A549 (cell line): Measurements from ENCODE around the gene FADS6. TPM values are rescaled to one million over a fixed set of nuclear protein-coding genes. Genes with fewer than 3 reads are reported as not detected.

Source experiments
- ATAC-seq, 2 experiments: fragments of 200-7000 bp in 1 of 2; fragments of >200 bp in 1 of 2; cut with Nextera tagmentation in 1 of 2; cut with Tn5 transposase in 1 of 2; 3 replicates each; pipeline versions ENCODE4 v1.8.0 to v1.9.1; 2018 to 2020; ENCODE audit warnings: mild to moderate bottlenecking in 1 of 2, moderate library complexity in 1 of 2
- CTCF ChIA-PET: fragments of 300-600 bp; sonication (Branson Sonifier 250); formaldehyde crosslinking; extraction: SDS; loops from one replicate; lab custom pipeline; 2021; ENCODE audit warnings: antibody characterized with exemption, inconsistent platforms; lab: Yijun Ruan, JAX
- POLR2A ChIA-PET: fragments of 350-600 bp; formaldehyde crosslinking; extraction: SDS; loops from one replicate; lab custom pipeline; 2021; ENCODE audit warnings: antibody characterized with exemption, inconsistent platforms; lab: Yijun Ruan, JAX
- DNase-seq, 2 experiments: peaks; one replicate each; pipeline versions ENCODE4 v3.0.0 to v3.0.0-alpha.2; 2011 to 2016; ENCODE audit warnings: low read depth in 1 of 2, low spot score in 1 of 2
- FAIRE-seq: peaks from 2 replicates; lab custom pipeline; 2011; peaks lifted over from hg19 to GRCh38; lab: Jason Lieb, UNC
- H3K27ac ChIP-seq, 2 experiments: fragments of >200 bp; sonication (Bioruptor Twin); formaldehyde crosslinking; 3 replicates each; pipeline ENCODE4 v1.5.1; 2016 to 2017
- H3K4me1 ChIP-seq: fragments of >200 bp; sonication (Bioruptor Twin); formaldehyde crosslinking; 3 replicates; pipeline ENCODE4 v1.6.1; 2016
- H3K4me2 ChIP-seq: fragments of >200 bp; sonication (Bioruptor Twin); formaldehyde crosslinking; 3 replicates; pipeline ENCODE4 v1.6.1; 2016
- H3K4me3 ChIP-seq: fragments of >200 bp; sonication (Bioruptor Twin); formaldehyde crosslinking; 3 replicates; pipeline ENCODE4 v1.5.1; 2016
- H3K9me3 ChIP-seq: fragments of >200 bp; sonication (Bioruptor Twin); formaldehyde crosslinking; 3 replicates; pipeline ENCODE4 v1.6.1; 2016
- BHLHE40 ChIP-seq: IDR thresholded peaks from 2 replicates; pipeline ENCODE4 v1.6.1; 2012; ENCODE audit warnings: low read depth, low read length, inconsistent platforms
- CEBPB ChIP-seq, 2 experiments: fragments of >200 bp in 1 of 2; sonication (Bioruptor Twin) in 1 of 2; formaldehyde crosslinking in 1 of 2; IDR thresholded peaks; 2 replicates each; pipeline ENCODE4 v1.6.1; 2012 to 2016
- CHD4 ChIP-seq: fragments of 200-600 bp; sonication (generic); IDR thresholded peaks from 2 replicates; pipeline ENCODE4 v1.6.1; 2016; ENCODE audit warnings: antibody characterized with exemption, mild to moderate bottlenecking, borderline replicate concordance
- EHF ChIP-seq: fragments of 250-450 bp; sonication (Bioruptor Pico); IDR thresholded peaks from 2 replicates; pipeline ENCODE4 v1.5.0; 2020; ENCODE audit warnings: mild to moderate bottlenecking
- FOSB ChIP-seq: fragments of 250-450 bp; sonication (Bioruptor Pico); IDR thresholded peaks from 2 replicates; pipeline ENCODE4 v1.5.0; 2020; ENCODE audit warnings: mild to moderate bottlenecking, moderate library complexity
- FOXS1 ChIP-seq: fragments of 250-450 bp; sonication (Bioruptor Pico); IDR thresholded peaks from 2 replicates; pipeline ENCODE4 v1.5.0; 2020; ENCODE audit warnings: mild to moderate bottlenecking, moderate library complexity
- HOXA7 ChIP-seq: fragments of 250-450 bp; sonication (Bioruptor Pico); IDR thresholded peaks from 2 replicates; pipeline ENCODE4 v1.5.0; 2020; ENCODE audit warnings: mild to moderate bottlenecking, moderate library complexity
- HOXB5 ChIP-seq: fragments of 250-450 bp; sonication (Bioruptor Pico); IDR thresholded peaks from 2 replicates; pipeline ENCODE4 v1.5.0; 2020; ENCODE audit warnings: mild to moderate bottlenecking, moderate library complexity
- MAFK ChIP-seq: fragments of 450-650 bp; IDR thresholded peaks from 2 replicates; pipeline ENCODE4 v1.6.1; 2014; ENCODE audit not compliant: partially characterized antibody
- MAZ ChIP-seq: fragments of 150-350 bp; IDR thresholded peaks from 2 replicates; pipeline ENCODE4 v1.6.1; 2014; ENCODE audit warnings: antibody characterized with exemption, low read depth, low read length, borderline replicate concordance
- NFE2L2 ChIP-seq: fragments of 150-350 bp; conservative IDR thresholded peaks from 2 replicates; pipeline ENCODE4 v1.6.1; 2014; ENCODE audit warnings: low read length
- NR3C1 ChIP-seq: fragments of >200 bp; sonication (Bioruptor Twin); formaldehyde crosslinking; IDR thresholded peaks from 3 replicates; pipeline ENCODE4 v1.6.1; 2017
- PHF8 ChIP-seq: fragments of 200-600 bp; sonication (generic); IDR thresholded peaks from 2 replicates; pipeline ENCODE4 v1.6.1; 2016; ENCODE audit warnings: low read depth, mild to moderate bottlenecking, antibody characterized with exemption, moderate library complexity, borderline replicate concordance
- POLR2A ChIP-seq: IDR thresholded peaks from 2 replicates; pipeline ENCODE4 v1.6.1; 2012; ENCODE audit warnings: mild to moderate bottlenecking, low read length
- POLR2AphosphoS2 ChIP-seq: conservative IDR thresholded peaks from 2 replicates; pipeline ENCODE4 v1.6.1; 2012; ENCODE audit warnings: low read length, improper control_type of control experiment, inconsistent platforms
- RAD21 ChIP-seq, 2 experiments: fragments of >200 bp in 1 of 2; sonication (Bioruptor Twin) in 1 of 2; formaldehyde crosslinking in 1 of 2; IDR thresholded peaks in 1 of 2; conservative IDR thresholded peaks in 1 of 2; 2 replicates in 1 of 2; 3 replicates in 1 of 2; pipeline ENCODE4 v1.6.1; 2012 to 2018; ENCODE audit warnings: inconsistent platforms in 1 of 2
- RARB ChIP-seq: fragments of 250-450 bp; sonication (Bioruptor Pico); IDR thresholded peaks from 2 replicates; pipeline ENCODE4 v1.8.0; 2021; ENCODE audit warnings: mild to moderate bottlenecking, moderate library complexity
- RFX5 ChIP-seq: fragments of 450-650 bp; IDR thresholded peaks from 2 replicates; pipeline ENCODE4 v1.7.1; 2014; ENCODE audit warnings: antibody characterized with exemption, mild to moderate bottlenecking, moderate library complexity
- TP53 ChIP-seq: fragments of 250-450 bp; sonication (Bioruptor Pico); IDR thresholded peaks from 2 replicates; pipeline ENCODE4 v1.5.0; 2021; ENCODE audit warnings: mild to moderate bottlenecking, moderate library complexity
- ZSCAN20 ChIP-seq: fragments of 250-450 bp; sonication (Bioruptor Pico); IDR thresholded peaks from 2 replicates; pipeline ENCODE4 v1.8.0; 2022; ENCODE audit warnings: mild to moderate bottlenecking, moderate library complexity
- WGBS: methylation state at CpG from one replicate; pipeline ENCODE4 v1.1.6; 2017; ENCODE audit errors: missing lambda C conversion rate; 5-methylcytosine and 5-hydroxymethylcytosine counted together
- polyA plus RNA-seq, 4 experiments: library from polyadenylated mRNA; depleted of rRNA in 3 of 4; stranded (reverse); fragments of >200 nt; fragmentation: RNase III in 1 of 4; extraction: RNeasy Plus Mini Kit Qiagen cat#74134 plus additional on column Dnase treatment in 1 of 4; gene quantifications; 2 replicates in 3 of 4; 3 replicates in 1 of 4; pipeline ENCODE4 v1.2.3, GENCODE V29; 2011 to 2017
- TF ChIP-seq, protein P1 (sequence below): fragments of 450-650 bp; IDR thresholded peaks from 2 replicates; pipeline ENCODE4 v1.6.1; 2014; ENCODE audit warnings: antibody characterized with exemption
- TF ChIP-seq, protein P2 (sequence below): fragments of 150-350 bp; IDR thresholded peaks from 2 replicates; pipeline ENCODE4 v1.6.1; 2014; ENCODE audit warnings: low read depth, mild to moderate bottlenecking, low read length
- TF ChIP-seq, protein P3 (sequence below): fragments of >200 bp; sonication (Bioruptor Twin); formaldehyde crosslinking; IDR thresholded peaks from 2 replicates; pipeline ENCODE4 v1.6.1; 2016

FADS6 gene
- polyA plus RNA-seq, 2 of the 4 experiments (the other 2 are of a cell fraction) = 0.04 TPM; not detected in 1

DNA sequence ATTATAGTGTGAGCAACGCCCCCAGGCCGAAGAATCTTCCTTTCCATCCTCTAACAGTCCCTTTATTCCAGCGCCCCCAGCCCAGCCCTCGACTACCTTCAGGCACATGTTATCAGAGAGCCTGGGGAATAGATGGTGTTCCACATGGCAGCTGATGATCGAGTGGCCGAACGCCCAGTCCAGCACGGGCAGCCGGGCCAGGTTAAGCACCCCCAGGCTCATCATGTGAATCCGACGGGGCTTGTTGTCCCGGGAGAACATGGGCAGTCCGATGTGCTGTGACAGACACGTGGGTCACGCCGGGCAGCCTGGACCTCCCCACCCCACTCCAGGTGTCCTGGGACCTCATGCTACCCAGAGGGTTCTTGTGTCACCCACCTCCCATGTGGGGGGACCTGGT is 14.1 kb downstream of the FADS6 start:
- ATAC-seq (no peak), DNase-seq (no peak)
- Histone ChIP-seq H3K4me1 (peaks cover 2% of the 10 kb centered on the region; the same call in 2 of the 3 replicates), H3K9me3 (no peaks in the 10 kb centered on the region), H3K4me2 (no peak overlapping the region)
- ChIA-PET POLR2A (no interaction called here), CTCF (interaction anchor here (0.7 to 33.1 kb wide), 4 partner anchors 27 to 1621 kb away, joined by 4 to 851 read pairs (median 6); partner anchors contain the start of gene GRIN2C)
- 78% methylated on average over 16 of the region's 16 CpGs for WGBS
- TF ChIP-seq MAFK (no peak), NFE2L2 (no peak), HOXA7 (CRISPR knock-in tag) (no peak)
- TF ChIP-seq, protein P1, sequence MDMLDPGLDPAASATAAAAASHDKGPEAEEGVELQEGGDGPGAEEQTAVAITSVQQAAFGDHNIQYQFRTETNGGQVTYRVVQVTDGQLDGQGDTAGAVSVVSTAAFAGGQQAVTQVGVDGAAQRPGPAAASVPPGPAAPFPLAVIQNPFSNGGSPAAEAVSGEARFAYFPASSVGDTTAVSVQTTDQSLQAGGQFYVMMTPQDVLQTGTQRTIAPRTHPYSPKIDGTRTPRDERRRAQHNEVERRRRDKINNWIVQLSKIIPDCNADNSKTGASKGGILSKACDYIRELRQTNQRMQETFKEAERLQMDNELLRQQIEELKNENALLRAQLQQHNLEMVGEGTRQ = no peak
- TF ChIP-seq, protein P2, sequence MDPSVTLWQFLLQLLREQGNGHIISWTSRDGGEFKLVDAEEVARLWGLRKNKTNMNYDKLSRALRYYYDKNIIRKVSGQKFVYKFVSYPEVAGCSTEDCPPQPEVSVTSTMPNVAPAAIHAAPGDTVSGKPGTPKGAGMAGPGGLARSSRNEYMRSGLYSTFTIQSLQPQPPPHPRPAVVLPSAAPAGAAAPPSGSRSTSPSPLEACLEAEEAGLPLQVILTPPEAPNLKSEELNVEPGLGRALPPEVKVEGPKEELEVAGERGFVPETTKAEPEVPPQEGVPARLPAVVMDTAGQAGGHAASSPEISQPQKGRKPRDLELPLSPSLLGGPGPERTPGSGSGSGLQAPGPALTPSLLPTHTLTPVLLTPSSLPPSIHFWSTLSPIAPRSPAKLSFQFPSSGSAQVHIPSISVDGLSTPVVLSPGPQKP = no peak
- TF ChIP-seq, all 56 proteins: peak for 0
- H3K27ac ChIP-seq = no peak overlapping the region
- H3K4me3 ChIP-seq = no peak overlapping the region
- FAIRE-seq = no peak

DNA sequence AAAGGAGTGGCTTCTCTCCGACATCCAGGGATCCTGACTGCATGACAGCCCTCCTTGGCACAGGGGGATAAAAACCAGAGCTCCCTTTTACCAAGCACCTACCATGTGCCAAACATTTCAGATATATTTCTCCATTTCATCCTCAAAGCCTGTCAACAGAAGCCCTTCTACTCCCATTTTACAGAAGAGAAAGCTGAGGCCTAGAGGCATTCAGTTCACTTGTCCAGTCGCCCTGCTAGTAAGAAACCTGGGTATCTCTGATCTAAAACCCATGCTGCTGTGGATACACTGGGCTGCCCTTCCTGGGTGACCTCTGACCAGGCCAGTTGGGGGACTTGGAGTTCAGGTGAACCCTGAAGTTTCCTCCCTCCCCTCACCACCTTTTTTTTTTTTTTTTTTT is 14.8 kb downstream of the FADS6 start:
- DNase-seq = no peak
- CTCF ChIA-PET = interaction anchor here (0.7 to 33.1 kb wide), 7 partner anchors 9 to 1621 kb away, joined by 3 to 851 read pairs (median 5); partner anchors contain the start of genes GRIN2C and OTOP2
- Histone ChIP-seq H3K9me3 (no peaks in the 10 kb centered on the region), H3K4me1 (peaks cover 6% of the 10 kb centered on the region; the same call in 2 of the 3 replicates), H3K4me3 (no peak overlapping the region), H3K4me2 (no peak overlapping the region), H3K27ac (no peak overlapping the region)
- FAIRE-seq = no peak
- POLR2A ChIA-PET = no interaction called here
- no peak for ATAC-seq
- WGBS = 54% methylated on average over 2 of the region's 2 CpGs
- TF ChIP-seq TP53 (CRISPR knock-in tag) (no peak), MAZ (no peak), HOXB5 (CRISPR knock-in tag) (no peak), PHF8 (no peak), MAFK (no peak), RARB (CRISPR knock-in tag) (no peak), EHF (CRISPR knock-in tag) (no peak), FOSB (CRISPR knock-in tag) (no peak), FOXS1 (no peak), POLR2A (no peak), RFX5 (no peak), NR3C1 (no peak), CHD4 (no peak), RAD21 (conservative IDR thresholded peaks at IDR 0.05 in 1 of 2, IDR thresholded peaks at IDR 0.05 in 1 of 2) (no peak), BHLHE40 (no peak), POLR2AphosphoS2 (no peak), CEBPB (IDR thresholded peaks at IDR 0.05) (no peak), ZSCAN20 (CRISPR knock-in tag) (no peak)
- TF ChIP-seq, protein P3, sequence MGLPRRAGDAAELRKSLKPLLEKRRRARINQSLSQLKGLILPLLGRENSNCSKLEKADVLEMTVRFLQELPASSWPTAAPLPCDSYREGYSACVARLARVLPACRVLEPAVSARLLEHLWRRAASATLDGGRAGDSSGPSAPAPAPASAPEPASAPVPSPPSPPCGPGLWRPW = no peak
- TF ChIP-seq, protein P1 = no peak
